Renal cortical epithelial cell (primary cell): ENCODE measurements around the gene COX4I2. TPM values are rescaled to one million over a fixed set of nuclear protein-coding genes. Genes with fewer than 3 reads are reported as not detected.
"Not testable (repeated sequence)": the region's sequence is repeated elsewhere in the genome, so short reads cannot be mapped to it uniquely, and the experiment has no call there.

Experiments used
- DNase-seq: peaks from one replicate; pipeline ENCODE4 v3.0.0-alpha.2; 2011; ENCODE audit warnings: low read depth
- total RNA-seq: library from RNA; depleted of rRNA; stranded (reverse); fragments of >200 nt; gene quantifications from 2 replicates; pipeline ENCODE4 v1.2.3, GENCODE V29; 2014

COX4I2 gene
- total RNA-seq, result not detected in 2 replicates

DNA sequence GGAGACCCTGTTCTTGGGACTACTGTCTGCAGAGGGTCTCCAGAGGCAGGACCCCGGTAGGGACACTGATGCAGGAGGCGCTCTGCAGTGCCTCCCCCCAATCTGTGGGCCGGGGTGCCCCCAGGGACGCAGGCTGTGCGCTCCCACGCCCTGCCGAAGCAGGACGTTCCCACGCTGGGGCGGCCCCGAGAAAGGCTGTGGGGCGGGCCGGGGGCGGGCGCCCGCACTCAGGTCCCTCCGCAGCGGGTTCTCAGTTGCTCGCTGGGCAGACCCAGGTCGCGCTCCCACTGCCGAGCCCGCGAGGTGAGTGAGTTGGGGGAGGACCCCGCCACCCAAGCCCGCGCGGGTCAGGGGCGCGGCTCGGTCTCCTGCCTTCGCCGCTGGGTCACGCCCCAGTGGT, at the start of gene COX4I2:
TSS of gene COX4I2 (plus strand) at position 253 of the 400 bp plus-strand sequence. CDS start 1,106 bp downstream, outside the sequence.
- DNase-seq, result no peak

- no peak for DNase-seq
Observed at GRCh38 chr20:31590717-31591225, 46.9 kb upstream of the COX4I2 start.

DNA sequence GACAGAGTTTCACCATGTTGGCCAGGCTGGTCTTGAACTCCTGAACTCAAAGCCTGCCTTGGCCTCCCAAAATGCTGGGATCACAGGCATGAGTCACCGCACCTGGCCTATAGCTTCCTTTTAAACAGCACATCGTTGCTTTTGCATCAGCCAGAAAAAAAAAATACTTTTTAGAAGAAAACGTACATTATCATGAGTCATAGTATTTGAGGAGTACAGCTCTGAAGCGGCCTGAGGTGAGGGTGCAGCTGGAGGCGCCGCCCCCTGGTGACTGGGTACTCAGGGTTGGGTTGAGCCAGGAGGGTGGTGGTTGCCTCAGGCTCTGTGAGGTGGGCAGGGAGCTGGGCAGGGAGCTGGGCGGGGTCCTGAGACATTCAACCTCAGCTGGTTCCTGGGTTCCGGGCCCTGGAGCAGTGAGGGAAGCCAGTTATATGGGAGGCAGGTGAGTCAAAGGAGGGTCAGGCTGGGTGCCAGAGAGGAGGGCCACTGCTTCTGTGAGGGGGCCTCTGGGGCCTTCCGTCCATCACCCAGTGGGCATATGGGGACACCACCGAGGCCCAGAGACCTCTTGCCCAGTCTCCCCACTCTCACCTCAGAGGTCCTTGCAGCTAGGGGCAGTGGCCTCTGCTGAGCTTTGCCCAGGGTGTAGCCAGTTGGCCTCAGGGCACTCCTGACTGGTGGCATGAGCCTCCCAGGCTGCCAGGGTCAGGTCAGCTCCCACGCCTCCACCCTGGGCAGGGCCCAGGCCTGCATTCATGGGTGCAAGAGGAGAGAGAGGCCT, 44.3 kb upstream of the COX4I2 start:
- peak; percentile 97 for DNase-seq

- no peak for DNase-seq
Observed at GRCh38 chr20:31594002-31594557, 43.6 kb upstream of the COX4I2 start.

DNA sequence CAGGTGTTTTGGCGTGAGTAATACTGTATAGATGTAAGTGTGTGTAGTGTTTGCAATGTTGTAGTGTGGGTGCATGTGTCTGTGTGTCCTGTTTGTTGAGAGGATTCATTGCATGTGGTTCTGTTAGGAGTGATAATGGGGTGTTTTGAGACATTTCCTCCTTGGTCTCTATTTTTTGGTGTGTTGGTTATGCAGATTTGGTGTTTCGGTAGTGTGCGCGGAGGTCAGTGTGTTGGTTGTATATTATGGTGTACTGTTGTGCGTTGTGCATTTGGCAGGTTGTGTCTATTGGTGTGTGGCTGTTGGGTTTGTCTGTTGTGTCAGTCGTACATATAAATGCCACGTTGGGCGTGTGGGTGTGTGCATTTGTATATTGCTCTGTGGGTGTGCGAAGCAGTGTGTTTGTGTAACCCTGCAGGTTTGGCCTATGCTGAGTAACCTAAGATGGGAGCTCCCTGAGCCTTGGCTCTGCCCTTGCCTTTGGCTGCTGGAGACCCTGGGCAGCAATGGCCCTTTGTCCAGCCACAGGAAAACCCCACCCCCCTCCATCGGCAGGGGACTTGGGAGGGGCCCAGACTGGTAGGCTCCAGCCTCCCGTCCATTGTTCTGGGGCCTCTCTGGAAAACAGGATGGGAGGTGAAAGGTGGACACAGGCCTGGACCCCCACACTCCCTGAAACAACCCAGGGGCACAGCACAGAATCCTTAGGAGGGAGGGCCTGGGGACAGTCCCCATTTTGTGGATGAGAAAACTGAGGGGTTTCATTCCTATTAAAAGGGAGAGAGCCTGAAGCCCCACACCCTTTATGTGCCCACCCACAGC, 42.9 kb upstream of the COX4I2 start:
- no peak for DNase-seq

DNA sequence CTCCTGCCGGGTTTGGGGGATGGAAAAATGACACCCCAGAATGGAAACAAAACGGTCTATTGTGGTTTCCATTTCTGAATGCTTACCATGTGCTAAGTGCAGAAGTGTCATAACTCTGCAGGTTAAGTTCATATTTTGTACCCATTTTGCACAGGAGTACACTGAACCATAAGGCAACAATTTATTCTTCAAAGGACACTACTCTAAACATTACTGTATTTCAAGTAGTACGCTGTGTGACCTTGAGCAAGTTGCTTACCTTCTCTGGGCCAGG, 42.4 kb upstream of the COX4I2 start:
- no peak for DNase-seq

DNA sequence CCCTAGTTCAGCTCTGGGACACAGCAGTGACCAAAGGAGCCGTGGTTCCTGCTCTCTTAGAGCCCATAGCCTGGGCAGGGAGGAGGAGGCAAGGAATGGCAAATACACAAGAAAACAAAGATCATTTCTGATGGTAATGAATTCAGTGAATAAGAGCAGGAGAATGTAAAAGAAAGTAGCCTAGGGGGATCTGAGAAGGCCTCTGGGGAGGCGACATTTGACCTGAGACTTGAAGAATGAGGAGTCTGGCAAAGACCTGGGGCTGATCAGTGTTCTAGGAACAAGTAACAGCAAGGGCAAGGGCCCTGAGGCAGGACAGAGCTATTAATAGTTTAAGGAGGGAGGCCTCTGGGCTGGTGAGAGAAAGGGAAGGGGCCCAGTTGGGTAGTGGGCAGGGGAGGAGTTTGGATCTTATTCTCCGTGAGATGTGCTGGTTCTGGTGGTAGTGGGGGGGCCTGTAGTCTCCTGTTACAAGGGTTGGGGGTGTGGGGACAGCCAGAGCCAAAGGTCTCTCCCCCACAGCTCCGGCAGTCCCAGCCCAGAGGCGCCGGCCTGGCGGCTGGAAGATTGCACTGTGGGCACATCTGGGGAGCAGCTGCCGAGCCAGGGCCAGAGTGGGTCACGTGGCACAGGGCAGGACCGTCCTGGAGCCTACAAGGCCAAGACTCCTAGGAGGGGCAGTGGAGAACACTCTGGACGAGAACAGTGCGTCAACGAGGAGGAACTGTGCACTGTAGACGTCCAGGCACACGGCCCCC, 41.9 kb upstream of the COX4I2 start:
- peak; percentile 93 for DNase-seq

GRCh38 chr20:31596412-31596715, 41.3 kb upstream of the COX4I2 start:
- DNase-seq, result not testable (repeated sequence)

- DNase-seq, result no peak
Observed at GRCh38 chr20:31596831-31597480, 40.8 kb upstream of the COX4I2 start.

DNA sequence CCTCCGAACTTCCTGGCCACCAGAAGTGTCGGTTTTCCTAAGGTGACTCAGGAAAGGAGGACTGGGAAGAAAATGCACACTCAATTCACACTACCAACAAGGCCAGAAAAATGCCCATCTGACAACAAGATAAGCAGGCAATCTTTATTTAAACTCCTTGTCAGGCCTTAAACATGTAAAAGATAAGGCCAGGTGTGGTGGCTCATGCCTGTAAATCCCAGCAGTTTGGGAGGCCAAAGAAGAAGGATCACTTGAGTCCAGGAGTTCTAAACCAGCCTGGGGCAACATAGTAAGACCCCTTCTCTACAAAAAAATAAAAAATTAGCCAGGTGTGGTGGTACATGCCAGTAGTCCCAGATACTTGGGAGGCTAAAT, 40.2 kb upstream of the COX4I2 start:
- no peak for DNase-seq

DNA sequence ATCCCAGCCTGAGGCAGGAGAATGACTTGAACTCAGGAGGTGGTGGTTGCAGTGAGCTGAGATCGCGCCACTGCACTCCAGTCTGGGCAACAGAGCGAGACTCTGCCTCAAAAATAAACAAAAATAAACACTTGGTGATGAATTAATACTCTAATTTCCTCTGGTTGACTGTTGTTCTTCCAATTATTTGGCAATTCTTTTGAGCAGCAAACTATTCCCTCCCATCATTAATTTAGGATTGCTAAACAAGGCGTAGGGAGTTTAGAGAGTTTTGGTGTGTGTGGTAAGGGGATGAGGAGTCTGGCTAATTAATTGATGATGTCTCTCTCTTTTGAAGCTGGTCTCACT, 35.3 kb upstream of the COX4I2 start:
- no peak for DNase-seq

DNA sequence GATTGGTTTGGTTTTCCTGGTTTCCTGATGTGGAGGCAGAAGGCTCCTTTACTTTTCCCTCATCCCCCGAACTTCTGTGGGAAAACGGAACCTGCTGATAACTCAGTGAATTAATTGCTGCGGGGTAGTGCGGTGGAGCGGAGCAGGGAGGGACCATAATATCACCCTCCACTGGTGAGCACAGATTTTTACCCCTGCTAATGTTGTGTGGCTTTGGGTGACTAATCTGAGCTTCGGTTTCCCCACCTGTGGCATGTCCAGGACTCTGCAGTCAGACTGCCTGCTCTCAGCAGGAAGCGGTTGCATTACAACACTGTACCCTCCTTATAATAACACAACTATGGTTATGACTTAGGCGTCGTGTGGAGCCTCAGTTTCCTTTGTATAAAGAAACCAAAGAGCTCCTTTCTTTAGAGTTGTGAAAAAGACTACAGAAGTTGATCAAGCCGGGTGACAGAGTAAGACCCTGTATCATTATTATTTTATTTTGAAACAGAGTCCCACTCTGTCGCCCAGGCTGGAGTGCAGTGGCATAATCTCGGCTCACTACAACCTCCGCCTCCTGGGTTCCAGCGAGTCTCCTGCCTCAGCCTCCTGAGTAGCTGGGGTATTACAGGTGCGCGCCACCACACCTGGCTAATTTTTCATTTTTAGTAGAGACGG, 34.8 kb upstream of the COX4I2 start:
- DNase-seq, result peak; percentile 84

GRCh38 chr20:31603822-31604566, 33.7 kb upstream of the COX4I2 start:
- DNase-seq, result peak; percentile 89

GRCh38 chr20:31604567-31605030, 33.1 kb upstream of the COX4I2 start:
- no peak for DNase-seq

GRCh38 chr20:31605031-31605901, 32.4 kb upstream of the COX4I2 start, which contains the start of gene ID1:
ID1 (plus strand) TSS chr20:31605289; CDS start chr20:31605388, 99 bp downstream.
- peak; percentile 85 for DNase-seq

DNA sequence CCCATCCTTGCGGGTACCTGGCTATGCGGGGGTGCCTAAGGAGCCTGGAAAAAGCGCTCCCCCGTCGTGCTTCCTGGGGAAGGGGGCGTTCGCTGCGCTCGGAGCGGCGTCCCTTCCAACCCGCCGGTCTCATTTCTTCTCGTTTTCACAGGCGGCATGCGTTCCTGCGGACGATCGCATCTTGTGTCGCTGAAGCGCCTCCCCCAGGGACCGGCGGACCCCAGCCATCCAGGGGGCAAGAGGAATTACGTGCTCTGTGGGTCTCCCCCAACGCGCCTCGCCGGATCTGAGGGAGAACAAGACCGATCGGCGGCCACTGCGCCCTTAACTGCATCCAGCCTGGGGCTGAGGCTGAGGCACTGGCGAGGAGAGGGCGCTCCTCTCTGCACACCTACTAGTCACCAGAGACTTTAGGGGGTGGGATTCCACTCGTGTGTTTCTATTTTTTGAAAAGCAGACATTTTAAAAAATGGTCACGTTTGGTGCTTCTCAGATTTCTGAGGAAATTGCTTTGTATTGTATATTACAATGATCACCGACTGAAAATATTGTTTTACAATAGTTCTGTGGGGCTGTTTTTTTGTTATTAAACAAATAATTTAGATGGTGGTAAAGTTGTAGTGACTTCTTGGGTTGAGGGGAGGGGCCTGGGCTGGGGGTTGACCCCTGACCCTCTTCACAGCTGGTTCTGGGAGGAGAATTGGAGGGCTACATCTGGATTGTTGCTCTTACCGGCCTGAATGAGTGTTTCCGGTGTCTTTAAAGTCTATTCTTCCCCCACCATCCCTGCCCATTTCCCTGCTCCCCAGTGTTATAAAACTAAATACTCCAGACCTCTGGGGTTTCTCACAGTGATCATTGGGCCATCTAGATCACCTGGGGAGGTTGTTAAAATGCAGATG, 31.6 kb upstream of the COX4I2 start:
- no peak for DNase-seq

DNA sequence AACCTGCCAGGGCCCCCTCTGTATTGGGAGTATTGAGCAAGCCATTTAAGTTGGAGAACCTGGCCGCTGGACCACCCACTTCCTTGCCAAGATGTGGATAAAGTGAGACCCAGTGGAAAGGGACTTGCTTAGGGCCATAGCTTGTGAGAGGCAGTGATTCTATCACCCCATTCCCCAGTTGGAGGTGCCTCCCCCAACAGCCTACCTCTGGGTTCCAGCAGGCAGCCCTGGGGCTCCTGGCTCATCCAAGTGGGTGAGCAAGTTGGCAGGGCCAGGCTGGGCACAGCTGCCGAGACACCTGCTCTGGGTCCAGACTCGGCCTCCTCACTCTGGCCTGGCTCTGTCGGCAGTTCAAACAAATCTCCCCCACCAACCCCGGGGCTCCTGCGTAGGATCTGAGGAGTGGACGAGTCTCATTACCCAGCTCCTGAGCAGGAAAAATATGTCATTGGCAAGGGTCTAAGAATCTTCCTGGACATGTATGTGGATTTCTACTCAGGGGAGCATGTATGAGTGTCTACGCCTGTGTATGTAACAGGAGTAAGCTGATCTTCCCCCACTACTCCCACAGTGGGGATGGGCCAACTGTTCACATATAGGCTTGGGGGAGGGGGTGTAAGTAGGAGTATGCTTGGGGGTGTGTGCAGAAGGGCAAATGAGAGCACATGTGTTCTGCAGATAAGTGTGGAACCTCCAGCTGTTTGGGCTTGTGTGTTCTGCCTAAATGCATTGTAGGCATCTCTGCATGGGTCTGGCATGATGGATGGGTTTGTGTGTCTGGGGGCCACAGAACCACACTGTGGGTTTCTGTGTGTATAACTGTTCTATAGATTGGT, 30.7 kb upstream of the COX4I2 start:
- peak; percentile 63 for DNase-seq
